D341Med (cell line): ENCODE results near the gene PLA2G3.
"Not testable (repeated sequence)": the region's sequence is repeated elsewhere in the genome, so short reads cannot be mapped to it uniquely, and the experiment has no call there.

Experiments
- DNase-seq: peaks from one replicate; pipeline ENCODE4 v3.0.0; 2012; ENCODE audit warnings: low spot score

The PLA2G3 gene

DNA sequence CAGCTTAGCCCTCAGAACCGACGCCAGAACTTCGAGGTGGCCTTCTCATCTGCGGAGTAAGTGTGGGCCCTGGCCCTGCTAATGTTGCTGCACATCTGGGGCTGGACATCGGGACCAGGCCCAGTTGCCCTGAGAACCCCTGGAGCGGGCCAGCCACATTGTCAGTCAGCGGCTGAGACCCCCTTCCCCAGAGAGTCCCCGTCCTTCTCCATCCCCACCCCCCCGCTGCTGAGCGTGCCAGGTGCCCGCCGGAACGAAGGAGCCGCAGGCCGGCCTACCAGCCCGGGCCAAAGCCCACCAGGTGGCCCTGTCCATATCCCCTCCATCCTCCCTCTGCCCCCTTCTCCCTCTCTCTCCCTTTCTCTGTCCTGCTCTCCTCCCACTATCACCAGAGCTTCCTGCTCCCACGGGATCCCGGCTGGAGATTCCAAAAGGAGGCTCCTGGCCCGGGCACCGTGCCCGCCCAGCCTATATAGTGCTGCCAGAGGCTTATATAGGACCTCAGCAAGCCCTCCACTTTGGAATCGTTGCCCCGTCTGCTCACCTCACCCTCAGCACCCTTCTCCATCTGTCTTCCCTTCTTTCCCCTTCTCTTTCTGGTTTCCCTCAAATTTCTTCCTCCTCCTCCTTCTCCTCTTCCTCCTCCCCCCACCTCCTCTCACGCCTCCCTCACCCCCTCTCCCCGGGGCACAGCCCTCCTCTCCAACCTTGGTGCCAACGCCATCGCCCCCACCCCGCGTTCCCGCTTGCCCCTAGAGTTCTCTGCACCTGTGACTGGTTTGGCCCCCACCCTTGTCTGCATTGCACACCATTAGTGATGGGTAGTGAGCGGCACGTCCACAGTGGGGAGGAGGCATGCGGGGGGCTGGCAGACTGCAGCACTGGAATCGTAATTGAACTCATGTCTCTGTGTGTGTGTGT lies 40.2 kb downstream of the PLA2G3 start:
- DNase-seq = no peak

DNA sequence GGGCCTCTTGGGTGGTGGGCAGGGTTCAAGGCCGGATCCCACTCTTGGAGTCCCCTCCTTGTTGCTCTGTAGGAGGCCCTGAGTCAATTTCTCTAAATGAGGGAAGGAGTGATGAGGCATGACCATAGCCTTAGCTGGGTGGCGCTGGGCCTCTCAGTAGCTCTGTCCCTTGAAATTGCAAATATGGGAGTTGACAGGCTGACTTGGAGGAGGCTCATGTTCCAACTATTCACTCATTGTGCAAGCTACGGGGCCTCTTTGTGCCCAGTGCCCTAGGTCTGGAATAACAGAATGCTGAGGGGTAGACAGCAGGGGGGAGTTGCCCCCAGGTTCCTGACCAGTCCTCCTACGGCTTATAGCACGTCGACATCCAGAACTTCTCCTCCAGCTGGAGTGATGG lies 40.9 kb downstream of the PLA2G3 start:
- DNase-seq = no peak

DNA sequence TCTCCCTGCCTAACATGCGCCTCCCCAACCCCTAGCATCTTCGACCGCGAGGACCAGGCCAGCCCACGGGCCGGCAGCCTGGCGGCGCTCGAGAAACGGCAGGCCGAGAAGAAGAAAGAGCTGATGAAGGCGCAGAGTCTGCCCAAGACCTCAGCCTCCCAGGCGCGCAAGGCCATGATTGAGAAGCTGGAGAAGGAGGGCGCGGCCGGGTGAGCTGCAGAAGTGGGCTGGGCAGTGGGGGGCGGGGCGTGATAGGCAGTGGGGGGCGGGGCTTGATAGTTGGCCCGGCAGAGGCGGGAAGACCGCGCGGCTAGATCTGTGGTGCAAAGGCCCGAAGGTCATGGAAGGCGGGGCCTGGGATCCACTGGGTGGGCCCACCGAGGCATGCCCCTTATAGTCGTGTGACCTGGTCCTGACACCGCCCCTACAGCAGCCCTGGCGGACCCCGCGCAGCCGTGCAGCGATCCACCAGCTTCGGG lies 41.6 kb downstream of the PLA2G3 start:
- DNase-seq = no peak

DNA sequence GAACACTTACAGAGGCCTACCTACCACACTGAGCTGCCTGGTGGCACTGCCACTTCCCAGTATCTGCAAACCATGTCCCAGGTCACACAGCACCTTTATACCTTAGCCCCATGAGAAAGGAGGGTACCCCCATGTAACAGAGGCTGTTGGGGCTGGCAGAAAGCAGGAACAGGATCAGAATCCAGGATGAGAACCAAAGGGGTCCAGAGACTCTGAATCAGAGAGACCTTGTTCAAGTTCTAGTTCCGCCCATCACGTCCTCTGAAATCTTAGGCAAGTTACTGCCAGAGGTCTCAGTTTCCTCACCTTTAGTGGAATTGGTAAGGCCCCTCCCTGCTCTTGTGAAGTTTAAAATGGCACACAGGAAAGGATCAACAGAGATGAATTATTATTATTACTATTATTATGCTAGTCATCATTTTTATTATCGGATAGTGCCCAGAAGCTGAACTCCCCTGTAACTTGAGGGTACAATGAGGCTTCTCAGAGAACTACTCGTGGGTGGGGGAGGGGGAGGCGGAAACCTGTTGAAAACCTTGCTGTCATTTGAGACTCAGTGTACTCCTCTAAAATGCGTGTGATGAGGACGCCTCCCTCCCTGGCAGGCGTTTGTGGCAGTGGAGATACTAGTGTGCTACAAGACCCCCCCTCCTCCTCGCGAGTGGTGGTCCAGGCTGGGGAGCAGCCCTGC lies 42.2 kb downstream of the PLA2G3 start:
- DNase-seq = no peak

DNA sequence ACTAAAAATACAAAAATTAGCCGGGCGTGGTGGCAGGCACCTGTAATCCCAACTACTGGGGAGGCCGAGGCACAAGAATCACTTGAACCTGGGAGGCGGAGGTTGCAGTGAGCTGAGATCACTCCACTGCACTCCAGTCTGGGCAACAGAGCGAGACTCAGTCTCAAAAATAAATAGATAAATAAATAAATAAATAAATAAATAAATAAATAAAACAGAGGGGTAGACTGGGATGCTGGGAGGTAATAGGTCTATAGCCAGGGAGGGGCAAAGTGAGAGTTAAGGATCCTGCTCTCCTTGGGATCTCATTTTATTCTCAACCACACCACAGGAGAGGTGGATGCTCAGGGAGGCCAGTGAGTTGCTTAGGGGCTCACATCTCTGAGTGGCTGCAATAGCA lies 42.8 kb downstream of the PLA2G3 start:
- not testable (repeated sequence) for DNase-seq

DNA sequence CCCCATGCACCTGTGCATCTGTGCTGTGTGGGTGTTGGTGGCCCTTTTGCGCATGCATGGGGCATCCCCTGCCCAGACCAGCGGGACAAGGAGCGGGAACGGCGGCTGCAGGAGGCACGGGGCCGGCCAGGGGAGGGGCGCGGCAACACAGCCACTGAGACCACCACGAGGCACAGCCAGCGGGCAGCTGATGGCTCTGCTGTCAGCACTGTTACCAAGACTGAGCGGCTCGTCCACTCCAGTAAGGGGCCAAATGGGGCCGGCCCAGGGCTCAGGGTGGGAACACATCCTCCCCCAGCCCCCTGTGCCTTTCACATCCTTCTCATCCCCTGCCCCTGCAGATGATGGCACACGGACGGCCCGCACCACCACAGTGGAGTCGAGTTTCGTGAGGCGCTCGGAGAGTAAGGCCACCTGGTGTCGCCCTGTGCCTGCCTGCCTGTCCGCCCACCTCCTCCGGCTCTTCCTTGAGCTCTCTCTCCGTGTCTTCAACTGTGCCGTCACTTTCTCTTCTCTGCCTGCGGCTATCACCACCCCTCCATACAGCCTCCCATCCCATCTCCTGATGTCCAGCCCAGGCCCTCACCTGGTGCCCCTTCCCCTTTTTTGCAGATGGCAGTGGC lies 43.5 kb downstream of the PLA2G3 start:
- no peak for DNase-seq

DNA sequence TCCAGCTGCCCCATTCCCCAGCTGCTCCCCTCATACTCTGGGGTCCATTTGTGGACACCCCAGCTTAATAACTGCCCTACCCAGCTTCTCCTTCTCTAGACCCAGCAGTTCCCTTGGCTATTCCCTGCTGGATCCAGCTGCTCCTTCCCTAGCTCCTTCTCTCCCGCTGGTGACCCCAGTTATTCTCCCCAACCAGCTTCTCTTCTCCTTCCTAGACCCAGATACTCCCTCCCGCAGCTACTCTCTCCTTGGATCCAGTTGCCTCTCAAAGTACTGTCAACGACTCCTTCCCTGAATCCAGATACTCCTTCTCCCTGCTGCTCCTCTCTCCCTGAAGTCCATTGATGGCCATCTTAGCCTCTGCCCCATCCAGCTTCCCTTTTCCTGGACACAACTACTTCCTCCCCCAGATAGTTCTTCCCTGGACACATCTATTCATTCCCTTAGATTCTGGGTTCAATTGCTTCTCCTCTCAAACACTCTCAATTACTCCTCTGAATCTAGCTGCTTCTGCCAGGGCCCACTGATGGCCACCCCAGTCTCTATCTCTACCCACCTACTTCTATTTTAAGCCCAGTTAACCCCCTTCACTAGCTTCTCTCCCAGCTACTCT lies 44.6 kb downstream of the PLA2G3 start:
- no peak for DNase-seq

DNA sequence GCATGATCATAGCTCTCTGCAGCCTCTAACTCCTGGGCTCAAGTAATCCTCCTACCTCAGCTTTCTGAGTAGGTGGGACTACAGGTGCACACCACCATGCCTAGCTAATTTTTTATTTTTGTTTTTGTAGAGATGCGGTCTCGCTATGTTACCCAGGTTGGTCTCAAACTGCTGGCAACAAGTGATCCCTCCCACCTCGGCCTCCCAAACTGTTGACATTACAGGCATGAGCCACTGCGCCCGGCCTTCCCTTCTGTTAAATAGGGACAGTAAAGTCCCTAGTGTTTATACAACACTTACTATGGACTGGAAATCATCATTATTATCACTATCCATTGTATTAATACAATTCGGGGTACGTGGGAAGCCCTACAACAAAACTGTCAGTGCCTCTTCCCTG lies 45.6 kb downstream of the PLA2G3 start:
- DNase-seq = no peak

DNA sequence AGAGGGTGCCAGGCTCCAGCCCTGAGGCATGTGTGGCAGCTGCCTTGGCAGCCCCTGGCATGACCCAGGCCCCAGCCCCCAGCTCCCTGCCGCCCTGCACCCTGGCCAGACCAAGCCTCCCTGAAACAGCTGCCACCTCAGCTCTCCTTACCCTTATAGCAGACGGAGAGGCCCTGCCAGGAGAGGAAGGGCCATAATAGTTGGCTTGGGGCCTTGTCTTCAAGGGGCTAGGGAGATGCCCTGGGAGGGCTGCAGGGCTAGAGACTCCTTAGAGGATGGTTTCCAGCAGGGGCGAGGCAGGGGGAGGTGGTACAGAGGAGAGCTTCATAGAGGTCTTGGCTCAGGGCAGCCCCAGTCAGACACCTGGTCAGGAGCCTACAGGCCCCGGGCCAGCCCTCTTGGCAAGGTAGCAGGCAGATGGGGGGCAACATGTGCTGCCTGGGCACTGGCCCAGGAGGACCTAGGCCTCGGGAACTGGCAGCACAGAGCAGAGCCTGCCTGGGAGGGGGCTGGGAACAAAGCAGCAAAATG lies 46.2 kb downstream of the PLA2G3 start:
- DNase-seq = no peak

DNA sequence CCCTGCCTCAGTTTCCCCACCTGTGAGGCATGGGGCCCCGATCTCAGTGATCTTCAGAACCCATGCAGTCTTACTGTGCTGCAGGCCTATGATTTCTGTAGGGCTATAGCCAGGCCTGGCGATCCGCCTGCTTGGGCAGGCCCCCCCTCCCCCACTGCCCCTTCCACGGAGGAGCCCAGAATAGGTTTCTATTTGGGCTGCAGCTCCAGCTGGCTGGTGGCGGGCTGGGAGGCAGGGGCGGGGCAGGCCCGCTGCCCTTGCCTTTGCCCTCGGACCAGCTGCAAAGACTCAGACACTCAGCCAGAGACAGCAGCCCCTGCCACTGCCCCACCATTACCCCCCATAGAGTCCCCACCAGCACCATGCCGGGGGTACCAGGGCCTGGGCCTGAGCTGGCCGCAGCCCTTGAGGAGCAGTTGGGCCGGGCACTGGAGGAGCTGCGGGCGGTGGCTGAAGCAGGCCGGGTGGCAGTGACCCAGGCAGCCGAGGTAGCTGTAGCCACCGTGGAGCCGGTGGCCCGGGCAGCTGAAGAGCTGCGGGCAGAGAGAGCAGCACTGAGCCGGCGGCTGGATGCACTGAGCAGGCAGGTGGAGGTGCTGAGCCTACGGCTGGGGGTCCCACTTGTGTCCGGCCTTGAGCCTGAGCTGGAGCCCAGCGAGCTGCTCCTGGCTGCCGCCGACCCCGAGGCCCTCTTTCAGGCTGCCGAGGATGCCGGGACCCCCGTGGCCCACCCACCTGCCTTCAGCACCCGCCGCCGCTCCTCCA lies 47.0 kb downstream of the PLA2G3 start:
- DNase-seq = no peak

DNA sequence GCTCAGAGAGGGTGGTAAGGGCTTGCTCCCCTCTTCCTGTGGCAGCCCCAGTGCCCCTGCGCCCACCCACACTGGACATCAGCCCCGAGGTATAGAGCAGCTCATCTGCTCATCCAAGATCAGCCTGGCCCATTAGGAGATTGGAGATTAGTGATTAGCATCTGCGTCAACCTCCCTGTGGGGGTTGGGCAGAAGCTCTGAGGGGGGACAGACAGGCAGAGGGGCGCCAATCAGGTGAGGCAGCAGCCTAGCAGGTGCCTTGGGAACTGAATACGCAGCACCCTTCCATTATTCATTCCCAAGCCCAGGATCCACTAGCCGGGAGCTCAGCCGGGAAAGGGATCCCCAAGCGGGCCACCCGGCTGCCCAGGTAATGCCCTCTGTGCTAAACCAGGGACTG lies 48.1 kb downstream of the PLA2G3 start:
- peak; percentile 69 for DNase-seq

DNA sequence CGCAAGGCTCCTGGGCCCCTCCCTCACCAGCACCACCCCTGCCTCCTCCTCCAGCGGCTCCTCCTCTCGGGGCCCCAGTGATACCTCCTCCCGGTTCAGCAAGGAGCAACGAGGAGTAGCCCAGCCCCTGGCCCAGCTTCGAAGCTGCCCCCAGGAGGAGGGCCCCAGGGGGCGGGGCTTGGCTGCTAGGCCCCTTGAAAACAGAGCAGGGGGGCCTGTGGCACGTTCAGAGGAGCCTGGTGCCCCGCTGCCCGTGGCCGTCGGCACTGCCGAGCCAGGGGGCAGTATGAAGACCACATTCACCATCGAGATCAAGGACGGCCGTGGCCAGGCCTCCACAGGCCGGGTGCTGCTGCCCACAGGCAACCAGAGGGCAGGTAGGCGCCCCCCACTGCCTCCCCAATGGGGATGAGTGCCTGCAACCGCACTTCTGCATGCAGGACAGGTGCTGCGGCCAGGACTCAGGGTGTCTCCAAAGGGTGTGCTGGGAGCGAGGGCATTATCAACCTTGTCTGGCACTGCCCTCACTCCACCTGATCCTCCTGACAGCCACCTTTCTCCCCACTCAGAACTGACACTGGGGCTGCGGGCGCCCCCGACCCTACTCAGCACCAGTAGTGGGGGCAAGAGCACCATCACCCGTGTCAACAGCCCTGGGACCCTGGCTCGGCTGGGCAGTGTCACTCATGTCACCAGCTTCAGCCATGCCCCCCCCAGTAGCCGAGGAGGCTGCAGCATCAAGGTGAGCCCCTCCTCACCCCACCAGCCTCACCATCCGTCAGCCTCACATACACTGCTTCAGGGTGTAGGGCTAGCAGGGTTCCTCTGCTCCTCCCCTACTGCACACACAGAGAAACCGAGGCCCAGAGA lies 49.0 kb downstream of the PLA2G3 start:
- no peak for DNase-seq

DNA sequence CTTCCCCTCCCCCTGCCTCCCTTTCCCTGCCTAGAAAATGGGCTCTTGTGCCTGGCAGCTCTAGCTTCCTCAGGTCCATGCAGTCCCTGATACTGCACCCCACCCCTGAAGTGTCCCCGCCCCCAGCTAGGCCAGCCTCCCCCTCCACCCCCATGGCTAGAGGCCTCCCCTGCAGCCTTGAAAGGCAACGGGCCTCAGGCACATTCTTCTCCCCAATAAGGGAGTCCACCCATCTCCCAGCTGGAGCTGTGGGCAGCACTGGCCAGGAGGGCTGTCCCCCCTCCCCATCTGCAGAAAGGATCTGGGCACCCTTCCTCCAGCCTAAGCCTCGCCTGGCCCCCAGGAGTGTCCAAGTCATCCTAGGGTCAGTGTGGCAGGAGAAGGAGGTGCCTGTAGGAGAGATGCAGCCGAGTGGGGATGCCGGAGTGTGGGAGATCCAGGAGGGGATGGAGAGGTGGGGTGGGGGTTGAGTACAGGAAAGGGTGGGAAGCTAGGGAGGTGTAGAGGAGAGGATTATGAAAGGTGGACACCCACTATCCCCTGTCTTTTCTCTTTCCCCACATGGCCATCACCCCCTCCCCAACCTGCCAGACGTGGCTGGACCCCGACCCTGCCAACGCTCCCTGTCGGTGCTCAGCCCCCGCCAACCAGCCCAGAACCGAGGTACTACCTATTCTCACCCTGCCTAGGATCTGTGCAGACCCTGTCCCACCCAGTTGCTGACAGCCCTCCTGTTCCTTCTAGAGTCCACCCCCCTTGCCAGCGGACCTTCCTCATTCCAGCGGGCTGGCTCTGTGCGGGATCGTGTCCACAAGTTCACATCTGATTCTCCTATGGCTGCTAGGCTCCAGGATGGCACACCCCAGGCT lies 49.9 kb downstream of the PLA2G3 start:
- DNase-seq = no peak

DNA sequence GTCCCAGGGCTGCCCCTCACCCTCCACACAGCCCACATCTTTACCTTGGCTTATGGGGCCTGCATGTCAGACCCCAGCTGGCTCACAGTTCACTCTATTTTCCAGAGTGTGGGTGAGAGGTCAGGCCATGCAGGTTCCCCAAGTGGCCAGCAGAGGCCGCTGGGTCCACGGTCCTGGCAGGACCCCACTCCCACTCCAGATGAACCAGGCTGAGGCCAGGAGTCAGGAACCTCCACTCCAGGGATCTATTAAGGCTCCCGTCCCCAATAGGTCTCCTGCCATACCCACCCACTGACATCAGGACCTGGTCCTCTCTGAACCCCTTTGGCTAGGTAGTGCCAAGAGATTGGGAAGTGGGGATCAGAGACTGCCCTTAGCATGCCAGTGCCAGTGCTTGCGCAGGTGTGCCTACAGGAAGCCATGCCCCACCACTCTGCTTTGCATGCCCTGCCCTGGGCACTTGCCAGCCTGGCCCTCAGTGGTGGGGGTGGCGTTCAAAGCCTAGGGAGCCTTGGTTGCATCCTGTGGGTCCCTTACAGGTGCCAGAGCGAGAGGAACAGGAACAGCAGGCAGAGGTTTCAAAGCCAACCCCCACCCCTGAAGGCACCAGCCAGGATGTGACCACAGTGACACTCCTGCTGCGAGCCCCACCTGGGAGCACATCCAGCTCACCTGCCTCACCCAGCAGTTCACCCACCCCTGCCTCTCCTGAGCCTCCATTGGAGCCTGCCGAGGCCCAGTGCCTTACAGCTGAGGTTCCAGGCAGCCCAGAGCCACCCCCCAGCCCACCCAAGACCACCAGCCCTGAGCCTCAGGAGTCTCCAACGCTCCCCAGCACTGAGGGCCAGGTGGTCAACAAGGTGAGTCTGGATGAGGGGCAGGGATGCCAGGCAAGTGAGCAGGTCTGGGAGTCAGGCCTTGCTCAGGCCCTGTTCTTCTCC lies 50.9 kb downstream of the PLA2G3 start:
- peak; percentile 77 for DNase-seq

DNA sequence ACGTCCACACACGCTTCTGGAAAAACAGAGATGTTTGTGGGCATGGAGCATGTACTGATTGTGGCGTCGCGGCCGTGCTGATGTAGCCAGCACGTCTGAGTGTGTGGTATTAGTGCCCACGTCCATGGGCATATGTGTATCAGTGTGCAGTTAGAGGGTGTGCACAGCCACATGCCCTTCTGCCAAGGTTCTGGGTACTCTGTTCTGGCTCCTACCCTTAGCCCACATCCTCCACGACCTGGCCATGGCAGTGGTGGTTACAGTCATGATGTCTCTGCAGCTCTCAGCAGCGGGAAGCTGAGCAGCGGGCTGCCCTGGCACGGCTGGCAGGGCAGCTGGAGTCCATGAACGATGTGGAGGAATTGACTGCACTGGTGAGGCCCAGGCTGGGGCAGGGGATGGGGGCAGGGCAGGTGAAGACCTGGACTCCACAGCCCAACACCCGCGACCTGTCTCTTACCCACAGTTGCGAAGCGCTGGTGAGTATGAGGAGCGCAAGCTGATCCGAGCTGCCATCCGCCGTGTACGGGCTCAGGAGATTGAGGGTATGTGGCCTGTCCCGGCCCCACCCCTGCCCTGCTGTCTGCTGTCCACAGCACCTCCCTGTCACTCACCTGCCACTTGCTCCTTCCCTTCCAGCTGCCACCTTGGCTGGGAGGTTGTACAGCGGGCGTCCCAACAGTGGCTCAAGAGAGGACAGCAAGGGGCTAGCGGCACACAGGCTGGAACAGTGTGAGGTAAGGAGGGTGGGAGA lies 51.9 kb downstream of the PLA2G3 start:
- DNase-seq = no peak

DNA sequence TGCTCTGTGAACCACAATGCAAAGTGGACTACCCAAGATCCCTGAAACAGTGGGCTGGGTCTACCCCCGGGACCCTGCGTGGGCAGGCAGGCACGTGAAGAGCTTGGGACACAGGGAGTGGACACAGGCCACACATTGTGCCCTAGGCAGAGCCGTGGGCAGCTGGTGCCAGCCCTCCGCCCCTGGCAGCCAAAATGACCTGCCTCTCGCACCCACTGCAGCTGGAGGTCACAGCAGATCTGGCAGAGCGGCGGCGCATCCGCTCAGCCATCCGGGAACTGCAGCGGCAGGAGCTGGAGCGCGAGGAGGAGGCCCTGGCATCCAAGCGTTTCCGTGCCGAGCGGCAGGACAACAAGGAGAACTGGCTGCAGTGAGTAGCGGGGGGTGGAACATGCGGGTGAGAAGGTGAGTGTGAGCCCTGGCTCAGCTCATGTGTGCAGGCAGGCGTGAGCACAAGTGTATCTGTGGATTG lies 52.5 kb downstream of the PLA2G3 start:
- no peak for DNase-seq

DNA sequence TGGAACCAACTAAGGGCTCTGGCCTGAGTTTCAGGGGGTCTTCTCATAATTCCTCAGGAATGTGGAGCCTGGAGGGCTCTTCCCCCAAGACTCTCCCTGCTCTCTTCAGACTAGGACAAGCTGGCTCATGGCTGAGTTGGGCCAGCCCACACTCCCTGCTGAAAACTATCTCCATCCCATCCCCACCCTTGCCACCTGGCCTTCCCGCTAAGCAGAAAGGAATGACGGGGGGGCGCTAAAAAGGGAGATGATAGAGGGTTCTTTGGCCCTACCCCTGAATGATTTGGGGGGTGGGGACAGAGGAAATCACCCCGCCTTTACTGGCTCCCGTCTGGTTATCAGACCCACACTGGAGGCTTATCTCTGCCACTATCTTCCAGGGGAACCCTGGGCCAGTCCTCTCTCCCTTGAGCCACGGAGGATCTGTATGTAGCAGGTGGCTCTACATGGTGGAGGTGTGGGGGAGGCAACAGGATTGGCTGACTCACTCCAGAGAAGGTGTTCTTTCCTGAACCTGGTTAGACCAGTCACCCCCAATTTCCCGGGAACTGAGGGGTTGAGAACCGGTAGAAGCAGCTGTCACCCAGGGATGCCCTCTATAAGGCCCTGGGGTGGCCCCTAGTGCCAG lies 53.5 kb downstream of the PLA2G3 start:
- DNase-seq = no peak
